BLaER1 treated with 17β-estradiol and CSF1 and Interleukin-3, amounts not matched to agents 10 nM and 100 nM (cell line): ENCODE data around the gene COX6B2.

ENCODE experiments used
- H3K27ac ChIP-seq, 11 experiments: shearing (Covaris generic); formaldehyde crosslinking; 2 replicates each; pipeline ENCODE4 v1.8.1; 2022
- H3K27me3 ChIP-seq, 11 experiments: shearing (Covaris generic); formaldehyde crosslinking; 2 replicates each; pipeline ENCODE4 v1.8.1; 2022
- H3K36me3 ChIP-seq, 11 experiments: shearing (Covaris generic); formaldehyde crosslinking; 2 replicates each; pipeline ENCODE4 v1.8.1; 2022
- H3K4me1 ChIP-seq, 10 experiments: shearing (Covaris generic); formaldehyde crosslinking; 2 replicates each; pipeline ENCODE4 v1.8.1; 2022
- H3K4me2 ChIP-seq, 11 experiments: shearing (Covaris generic); formaldehyde crosslinking; 2 replicates each; pipeline ENCODE4 v1.8.1; 2022
- H3K4me3 ChIP-seq, 10 experiments: shearing (Covaris generic); formaldehyde crosslinking; 2 replicates each; pipeline ENCODE4 v1.8.1; 2022
- H3K9ac ChIP-seq, 11 experiments: shearing (Covaris generic); formaldehyde crosslinking; 2 replicates each; pipeline ENCODE4 v1.8.1; 2022
- H3K9me3 ChIP-seq, 11 experiments: shearing (Covaris generic); formaldehyde crosslinking; replicated peaks in 1 of 11; 2 replicates each; pipeline ENCODE4 v1.8.1; 2022
- H4K20me1 ChIP-seq, 11 experiments: shearing (Covaris generic); formaldehyde crosslinking; 2 replicates each; pipeline ENCODE4 v1.8.1; 2022
- Cebpa-rat ChIP-seq, 11 experiments: shearing (Covaris generic); IDR thresholded peaks; 2 replicates each; pipeline ENCODE4 v1.8.1; 2022

Gene COX6B2

GRCh38 chr19:55355213-55355821 lies 798 bp upstream of the COX6B2 start:
- no peak overlapping the region for H3K4me3 ChIP-seq
- H3K9me3 ChIP-seq: no peaks in the 10 kb centered on the region; a peak in 1 of 22 replicates
- no peak overlapping the region for H3K27ac ChIP-seq
- H4K20me1 ChIP-seq: peaks cover 0 to 9% (median 0%) of the 10 kb centered on the region in 11 experiments; a peak in 4 of 22 replicates
- H3K4me1 ChIP-seq: peaks cover 20 to 40% (median 31%) of the 10 kb centered on the region in 10 experiments
- no peak overlapping the region for H3K9ac ChIP-seq
- TF ChIP-seq Cebpa-rat (IDR thresholded peaks at IDR 0.05): no peak
- no peak overlapping the region for H3K4me2 ChIP-seq
- H3K36me3 ChIP-seq: no peaks in the 10 kb centered on the region
- H3K27me3 ChIP-seq: peaks cover 60 to 76% (median 65%) of the 10 kb centered on the region in 11 experiments

GRCh38 chr19:55353803-55354697 lies 469 bp downstream of the COX6B2 start:
- Histone ChIP-seq H3K4me1 (peaks cover 20 to 48% (median 36%) of the 10 kb centered on the region in 10 experiments), H3K27me3 (peaks cover 60 to 76% (median 65%) of the 10 kb centered on the region in 11 experiments), H3K4me2 (peak overlapping the region; percentile 86 to 99 (median 94)), H3K4me3 (peak overlapping the region; percentile 47 to 70 (median 54)), H3K27ac (no peak overlapping the region), H3K36me3 (no peaks in the 10 kb centered on the region; a peak in 1 of 22 replicates), H4K20me1 (peaks cover 0 to 13% (median 0%) of the 10 kb centered on the region in 11 experiments; a peak in 4 of 22 replicates), H3K9me3 (no peaks in the 10 kb centered on the region; a peak in 1 of 22 replicates), H3K9ac (peak overlapping the region in 10 of 11 experiments; percentile 7 to 58 (median 38); a peak in 12 of 22 replicates)
- TF ChIP-seq Cebpa-rat (IDR thresholded peaks at IDR 0.05): no peak

GRCh38 chr19:55353356-55353802 lies 1.1 kb downstream of the COX6B2 start:
- peaks cover 0 to 5% (median 0%) of the 10 kb centered on the region in 11 experiments; a peak in 2 of 22 replicates for H3K36me3 ChIP-seq
- no peak for TF ChIP-seq Cebpa-rat (IDR thresholded peaks at IDR 0.05)
- peaks cover 0 to 18% (median 0%) of the 10 kb centered on the region in 11 experiments; a peak in 5 of 22 replicates for H4K20me1 ChIP-seq
- peak overlapping the region; percentile 86 to 99 (median 94) for H3K4me2 ChIP-seq
- peak overlapping the region; percentile 47 to 70 (median 54) for H3K4me3 ChIP-seq
- no peaks in the 10 kb centered on the region; a peak in 1 of 22 replicates for H3K9me3 ChIP-seq
- peaks cover 23 to 55% (median 43%) of the 10 kb centered on the region in 10 experiments for H3K4me1 ChIP-seq
- H3K9ac ChIP-seq: peak overlapping the region in 10 of 11 experiments; percentile 7 to 58 (median 34); a peak in 10 of 22 replicates
- H3K27ac ChIP-seq: no peak overlapping the region
- peaks cover 60 to 74% (median 65%) of the 10 kb centered on the region in 11 experiments for H3K27me3 ChIP-seq

GRCh38 chr19:55352549-55353145 lies 1.9 kb downstream of the COX6B2 start:
- peak overlapping the region; percentile 50 to 98 (median 89); a peak in 20 of 22 replicates for H3K4me2 ChIP-seq
- peaks cover 60 to 67% (median 62%) of the 10 kb centered on the region in 11 experiments for H3K27me3 ChIP-seq

GRCh38 chr19:55352040-55352439 lies 2.5 kb downstream of the COX6B2 start:
- no peak overlapping the region for H3K27ac ChIP-seq
- H3K27me3 ChIP-seq: peaks cover 56 to 61% (median 57%) of the 10 kb centered on the region in 11 experiments
- peaks cover 0 to 25% (median 0%) of the 10 kb centered on the region in 11 experiments; a peak in 5 of 22 replicates for H4K20me1 ChIP-seq
- no peak for TF ChIP-seq Cebpa-rat (IDR thresholded peaks at IDR 0.05)
- H3K9me3 ChIP-seq: no peaks in the 10 kb centered on the region; a peak in 1 of 22 replicates
- H3K4me1 ChIP-seq: peaks cover 23 to 68% (median 57%) of the 10 kb centered on the region in 10 experiments
- no peak overlapping the region for H3K4me3 ChIP-seq
- peaks cover 0 to 12% (median 3%) of the 10 kb centered on the region in 11 experiments; a peak in 8 of 22 replicates for H3K36me3 ChIP-seq
- no peak overlapping the region for H3K9ac ChIP-seq
- H3K4me2 ChIP-seq: peak overlapping the region; percentile 31 to 96 (median 55); a peak in 21 of 22 replicates

More at GRCh38 chr19:55352549-55353145, 1.9 kb downstream of the COX6B2 start:
- no peak overlapping the region for H3K27ac ChIP-seq
- no peak for TF ChIP-seq Cebpa-rat (IDR thresholded peaks at IDR 0.05)
- H3K9ac ChIP-seq: no peak overlapping the region
- peak overlapping the region in 3 of 10 experiments; percentile 52 to 70 (median 54); a peak in 2 of 20 replicates for H3K4me3 ChIP-seq
- peaks cover 23 to 62% (median 51%) of the 10 kb centered on the region in 10 experiments for H3K4me1 ChIP-seq
- no peaks in the 10 kb centered on the region; a peak in 1 of 22 replicates for H3K9me3 ChIP-seq
- H3K36me3 ChIP-seq: peaks cover 0 to 8% (median 0%) of the 10 kb centered on the region in 11 experiments; a peak in 3 of 22 replicates
- peaks cover 0 to 25% (median 0%) of the 10 kb centered on the region in 11 experiments; a peak in 5 of 22 replicates for H4K20me1 ChIP-seq

- Histone ChIP-seq H3K4me2 (peak overlapping the region in 4 of 11 experiments; percentile 55 to 86 (median 65); a peak in 5 of 22 replicates), H3K9me3 (no peaks in the 10 kb centered on the region)
Measured at GRCh38 chr19:55350620-55351315, 3.8 kb downstream of the COX6B2 start.

GRCh38 chr19:55348317-55349034 lies 6.0 kb downstream of the COX6B2 start:
- H3K9me3 ChIP-seq: no peaks in the 10 kb centered on the region
- H4K20me1 ChIP-seq: peaks cover 0 to 43% (median 0%) of the 10 kb centered on the region in 11 experiments; a peak in 5 of 22 replicates
- no peak overlapping the region for H3K4me3 ChIP-seq
- peak overlapping the region in 4 of 11 experiments; percentile 5 to 41 (median 22); a peak in 5 of 22 replicates for H3K27ac ChIP-seq
- TF ChIP-seq Cebpa-rat (IDR thresholded peaks at IDR 0.05): no peak
- H3K4me2 ChIP-seq: peak overlapping the region in 10 of 11 experiments; percentile 6 to 80 (median 57); a peak in 18 of 22 replicates
- H3K36me3 ChIP-seq: peaks cover under 1 to 46% (median 21%) of the 10 kb centered on the region in 11 experiments; a peak in 19 of 22 replicates
- H3K4me1 ChIP-seq: peaks cover 24 to 88% (median 71%) of the 10 kb centered on the region in 10 experiments
- peaks cover 20 to 25% (median 22%) of the 10 kb centered on the region in 11 experiments for H3K27me3 ChIP-seq
- H3K9ac ChIP-seq: peak overlapping the region in 7 of 11 experiments; percentile 10 to 59 (median 41); a peak in 9 of 22 replicates

More at GRCh38 chr19:55350620-55351315, 3.8 kb downstream of the COX6B2 start:
- peaks cover 0 to 23% (median 10%) of the 10 kb centered on the region in 11 experiments; a peak in 14 of 22 replicates for H3K36me3 ChIP-seq
- no peak overlapping the region for H3K4me3 ChIP-seq
- peaks cover 43 to 48% (median 44%) of the 10 kb centered on the region in 11 experiments for H3K27me3 ChIP-seq
- peaks cover 23 to 72% (median 60%) of the 10 kb centered on the region in 10 experiments for H3K4me1 ChIP-seq
- peak overlapping the region in 1 of 11 experiments; percentile 45; a peak in 1 of 22 replicates for H3K9ac ChIP-seq
- H3K27ac ChIP-seq: no peak overlapping the region
- TF ChIP-seq Cebpa-rat (IDR thresholded peaks at IDR 0.05): no peak
- H4K20me1 ChIP-seq: peaks cover 0 to 28% (median 0%) of the 10 kb centered on the region in 11 experiments; a peak in 5 of 22 replicates
